PFSK-1 (cell line): Measurements from ENCODE around the gene PRICKLE3.

Experiments
- FOXP2 ChIP-seq: optimal IDR thresholded peaks from 2 replicates; pipeline ENCODE3; 2011; ENCODE audit warnings: borderline replicate concordance, control low read depth, inconsistent platforms; ENCODE audit not compliant: insufficient read depth; ENCODE audit errors: extremely low read length, extremely low read depth
- POLR2AphosphoS5 ChIP-seq: IDR thresholded peaks from 2 replicates; pipeline ENCODE4 v1.6.1; 2012; ENCODE audit warnings: low read depth, mild to moderate bottlenecking, control low read depth, low read length, moderate library complexity
- REST ChIP-seq, 2 experiments: IDR thresholded peaks; 2 replicates each; pipeline versions ENCODE4 v1.6.1 to v1.8.0; 2011 to 2012; ENCODE audit warnings: low read depth in 2 of 2, low read length in 2 of 2, control low read depth in 1 of 2, inconsistent platforms in 1 of 2, mild to moderate bottlenecking in 1 of 2, moderate library complexity in 1 of 2; ENCODE audit not compliant: insufficient read depth in 1 of 2
- SIN3A ChIP-seq: IDR thresholded peaks from 2 replicates; pipeline ENCODE4 v1.6.1; 2012; ENCODE audit warnings: mild to moderate bottlenecking, low read length, moderate library complexity, borderline replicate concordance; ENCODE audit not compliant: insufficient read depth
- TAF1 ChIP-seq: IDR thresholded peaks from 2 replicates; pipeline ENCODE4 v1.6.1; 2012; ENCODE audit warnings: low read length, control low read depth, borderline replicate concordance; ENCODE audit not compliant: insufficient read depth

Gene PRICKLE3

GRCh38 chrX:49206543-49206942 is 20.4 kb upstream of the PRICKLE3 start:
- no peak for TF ChIP-seq REST (IDR thresholded peaks at IDR 0.05; ENCODE audit: insufficient read depth in 1 of 2, low read depth in 2 of 2, low read length in 2 of 2)
- no peak for TF ChIP-seq TAF1
- no peak for TF ChIP-seq SIN3A
- no peak for TF ChIP-seq FOXP2
- TF ChIP-seq POLR2AphosphoS5: no peak

- no peak for TF ChIP-seq REST (IDR thresholded peaks at IDR 0.05; ENCODE audit: insufficient read depth in 1 of 2, low read depth in 2 of 2, low read length in 2 of 2)
- TF ChIP-seq FOXP2: no peak
- TF ChIP-seq TAF1: no peak
- no peak for TF ChIP-seq POLR2AphosphoS5
- no peak for TF ChIP-seq SIN3A
Measured at GRCh38 chrX:49205443-49205842, 19.3 kb upstream of the PRICKLE3 start.

- TF ChIP-seq TAF1: no peak
- TF ChIP-seq FOXP2: no peak
- no peak for TF ChIP-seq SIN3A
- TF ChIP-seq REST (IDR thresholded peaks at IDR 0.05; ENCODE audit: insufficient read depth in 1 of 2, low read depth in 2 of 2, low read length in 2 of 2): no peak
Measured at GRCh38 chrX:49204709-49205108, 18.5 kb upstream of the PRICKLE3 start.

- TF ChIP-seq POLR2AphosphoS5 (no peak), SIN3A (no peak), REST (IDR thresholded peaks at IDR 0.05; ENCODE audit: insufficient read depth in 1 of 2, low read depth in 2 of 2, low read length in 2 of 2) (no peak), TAF1 (no peak), FOXP2 (no peak)
Measured at GRCh38 chrX:49204017-49204416, 17.8 kb upstream of the PRICKLE3 start.

- TF ChIP-seq POLR2AphosphoS5 (no peak), TAF1 (no peak), SIN3A (no peak), FOXP2 (no peak), REST (IDR thresholded peaks at IDR 0.05; ENCODE audit: insufficient read depth in 1 of 2, low read depth in 2 of 2, low read length in 2 of 2) (no peak)
Measured at GRCh38 chrX:49203536-49203935, 17.4 kb upstream of the PRICKLE3 start.
